IMR-90 (cell line): ENCODE data around the gene FBXO34. TPM values are rescaled to one million over a fixed set of nuclear protein-coding genes. Genes with fewer than 3 reads are reported as not detected.

Source experiments
- ATAC-seq: fragments of 200-7000 bp; cut with Tn5 transposase; 2 replicates; pipeline ENCODE4 v1.9.1; 2020; ENCODE audit warnings: low read depth, mild to moderate bottlenecking, moderate library complexity
- BruUV-seq: library from RNA; stranded (reverse); fragments of 400-500 nt; replicated peaks from 2 replicates; lab custom pipeline; 2021; lab: Mats Ljungman, UMichigan
- CTCF ChIA-PET: fragments of 300-600 bp; formaldehyde crosslinking; extraction: SDS; loops from one replicate; lab custom pipeline; 2021; ENCODE audit warnings: antibody characterized with exemption; lab: Yijun Ruan, JAX
- POLR2A ChIA-PET: fragments of 300-600 bp; sonication (Branson Sonifier 250); formaldehyde crosslinking; loops from one replicate; lab custom pipeline; 2022; ENCODE audit warnings: antibody characterized with exemption; ENCODE audit not compliant: unreplicated experiment; lab: Charles Lee
- DNase-seq: peaks from one replicate; pipeline ENCODE4 v3.0.0; 2013
- H2AFZ ChIP-seq: replicated peaks from 2 replicates; pipeline ENCODE3; 2013; ENCODE audit warnings: low read length, mild to moderate bottlenecking; ENCODE audit not compliant: poor library complexity
- H2AK5ac ChIP-seq: 2 replicates; pipeline ENCODE4 v1.6.1; 2013; ENCODE audit warnings: low read depth, low read length, inconsistent platforms
- H2AK9ac ChIP-seq: replicated peaks from 2 replicates; pipeline ENCODE3; 2013; ENCODE audit warnings: mild to moderate bottlenecking, low read depth, low read length, moderate library complexity; ENCODE audit not compliant: poor library complexity
- H2BK120ac ChIP-seq: 2 replicates; pipeline ENCODE4 v1.6.1; 2013; ENCODE audit warnings: low read depth, low read length, inconsistent platforms
- H2BK15ac ChIP-seq: 3 replicates; pipeline ENCODE4 v1.6.1; 2013; ENCODE audit warnings: low read depth, low read length, inconsistent platforms
- H2BK20ac ChIP-seq: 2 replicates; pipeline ENCODE4 v1.6.1; 2013; ENCODE audit warnings: low read depth, mild to moderate bottlenecking, inconsistent platforms, low read length, moderate library complexity
- H2BK5ac ChIP-seq: 2 replicates; pipeline ENCODE4 v1.6.1; 2013; ENCODE audit warnings: mild to moderate bottlenecking, low read depth, low read length, inconsistent platforms; ENCODE audit not compliant: poor library complexity, severe bottlenecking
- H3K14ac ChIP-seq: replicated peaks from 2 replicates; pipeline ENCODE4 v1.6.1; 2013; ENCODE audit warnings: low read depth, low read length, inconsistent platforms
- H3K18ac ChIP-seq: 2 replicates; pipeline ENCODE4 v1.6.1; 2013; ENCODE audit warnings: low read depth, low read length, control low read depth
- H3K23ac ChIP-seq: 2 replicates; pipeline ENCODE4 v1.6.1; 2013; ENCODE audit warnings: low read depth, low read length, inconsistent platforms
- H3K27ac ChIP-seq: 2 replicates; pipeline ENCODE4 v1.5.1; 2013; ENCODE audit warnings: mild to moderate bottlenecking, control low read depth, low read length; ENCODE audit not compliant: insufficient read depth
- H3K27me3 ChIP-seq: 2 replicates; pipeline ENCODE4 v1.6.1; 2013; ENCODE audit warnings: low read length; ENCODE audit not compliant: control insufficient read depth, insufficient read depth
- H3K36me3 ChIP-seq: 2 replicates; pipeline ENCODE4 v1.6.1; 2013; ENCODE audit warnings: low read length, mixed read lengths; ENCODE audit not compliant: control insufficient read depth, insufficient read depth
- H3K4ac ChIP-seq: 2 replicates; pipeline ENCODE4 v1.6.1; 2013; ENCODE audit warnings: low read depth, low read length, inconsistent platforms
- H3K4me1 ChIP-seq: 2 replicates; pipeline ENCODE4 v1.6.1; 2013; ENCODE audit warnings: low read length, mixed read lengths; ENCODE audit not compliant: control insufficient read depth, insufficient read depth
- H3K4me2 ChIP-seq: 2 replicates; pipeline ENCODE4 v1.6.1; 2013; ENCODE audit warnings: low read depth, mild to moderate bottlenecking, control low read depth, low read length, moderate library complexity
- H3K4me3 ChIP-seq: 2 replicates; pipeline ENCODE4 v1.5.1; 2013; ENCODE audit warnings: low read depth, mild to moderate bottlenecking, control low read depth, low read length, moderate library complexity; ENCODE audit not compliant: insufficient read depth
- H3K56ac ChIP-seq: 2 replicates; pipeline ENCODE4 v1.6.1; 2013; ENCODE audit warnings: low read length, inconsistent platforms; ENCODE audit not compliant: insufficient read depth; ENCODE audit errors: extremely low read depth
- H3K79me1 ChIP-seq, 2 experiments: 2 replicates each; pipeline ENCODE4 v1.6.1; 2013; ENCODE audit warnings: low read length in 2 of 2, inconsistent platforms in 1 of 2, low read depth in 1 of 2
- H3K9ac ChIP-seq: 2 replicates; pipeline ENCODE4 v1.6.1; 2013; ENCODE audit warnings: low read depth, low read length, control low read depth
- H3K9me1 ChIP-seq: 2 replicates; pipeline ENCODE4 v1.6.1; 2013; ENCODE audit warnings: low read length, inconsistent platforms; ENCODE audit not compliant: insufficient read depth
- H3K9me3 ChIP-seq: 2 replicates; pipeline ENCODE4 v1.6.1; 2013; ENCODE audit warnings: low read length; ENCODE audit not compliant: control insufficient read depth, insufficient read depth
- H4K20me1 ChIP-seq: 2 replicates; pipeline ENCODE4 v1.6.1; 2013; ENCODE audit warnings: low read length, inconsistent platforms; ENCODE audit not compliant: insufficient read depth
- H4K5ac ChIP-seq: 2 replicates; pipeline ENCODE4 v1.6.1; 2013; ENCODE audit warnings: mild to moderate bottlenecking, low read depth, low read length, control low read depth
- H4K8ac ChIP-seq, 2 experiments: 2 replicates each; pipeline ENCODE4 v1.6.1; 2013; ENCODE audit warnings: low read depth in 2 of 2, low read length in 2 of 2, control low read depth in 1 of 2, inconsistent platforms in 1 of 2
- H4K91ac ChIP-seq: 2 replicates; pipeline ENCODE4 v1.6.1; 2013; ENCODE audit warnings: low read depth, low read length, inconsistent platforms; ENCODE audit not compliant: insufficient read depth
- BHLHE40 ChIP-seq: fragments of 150-350 bp; IDR thresholded peaks from 2 replicates; pipeline ENCODE4 v1.6.1; 2016; ENCODE audit warnings: mild to moderate bottlenecking, low read depth, low read length
- CTCF ChIP-seq: conservative IDR thresholded peaks from 2 replicates; pipeline ENCODE4 v1.5.1; 2012; ENCODE audit warnings: mild to moderate bottlenecking, low read depth, low read length, improper control_type of control experiment
- WGBS, 2 experiments: methylation state at CpG; one replicate each; pipeline versions ENCODE4 v1.1.5 to v1.1.7; 2013; ENCODE audit warnings: missing lambda C conversion rate in 2 of 2; ENCODE audit not compliant: insufficient read length in 1 of 2; ENCODE audit errors: extremely low coverage in 2 of 2; 5-methylcytosine and 5-hydroxymethylcytosine counted together
- dilution Hi-C: fragments of 300-500 bp; cut with HindIII; formaldehyde crosslinking; loops from one replicate; pipeline ENCODE4 v1.14.3; 2018; ENCODE audit warnings: low sequenced_read_pairs; ENCODE audit not compliant: unreplicated experiment
- in situ Hi-C: fragments of 300-500 bp; cut with MboI; formaldehyde crosslinking; loops from 3 replicates; pipeline ENCODE4 v1.14.3; 2019; ENCODE audit warnings: low sequenced_read_pairs, inconsistent platforms, mixed read lengths
- intact Hi-C: fragments of 100-400 bp; cut with micrococcal nuclease; formaldehyde crosslinking; loops from 2 replicates; pipeline ENCODE4 v1.10.0; 2022
- polyA plus RNA-seq, 3 experiments: library from polyadenylated mRNA; depleted of rRNA; stranded (reverse); fragments of >200 nt; gene quantifications; 2 replicates each; pipeline ENCODE4 v1.2.3, GENCODE V29; 2012; ENCODE audit warnings: low replicate concordance in 1 of 3
- total RNA-seq: library from RNA; depleted of rRNA; stranded (reverse); fragments of >200 nt; gene quantifications from 2 replicates; pipeline ENCODE4 v1.2.3, GENCODE V29; 2012
- TF ChIP-seq, protein P1 (sequence below): fragments of 150-350 bp; IDR thresholded peaks from 2 replicates; pipeline ENCODE4 v1.6.1; 2016; ENCODE audit warnings: low read depth, mild to moderate bottlenecking, low read length, moderate library complexity, borderline replicate concordance

Gene FBXO34
- total and polyA plus RNA-seq, 2 of the 4 experiments (the other 2 are of a cell fraction): 15.4 to 35.1 TPM

- no peak overlapping the region for H4K91ac ChIP-seq
- H3K56ac ChIP-seq: no peak overlapping the region
- H4K8ac ChIP-seq: no peak overlapping the region
- H2AK9ac ChIP-seq: no peak overlapping the region
- no TSS peak for BruUV-seq
- H2BK15ac ChIP-seq: no peak overlapping the region
- H3K4me1 ChIP-seq: peaks cover 2% of the 10 kb centered on the region; the same call in 1 of the 2 replicates
- no peak overlapping the region for H3K4me3 ChIP-seq
- 100% methylated on average over 1 of the region's 2 CpGs; no CpG with 5 or more reads in 1 of the 2 experiments for WGBS, 2 experiments
- H3K23ac ChIP-seq: no peak overlapping the region
- CTCF ChIA-PET: no interaction called here
- H4K5ac ChIP-seq: no peak overlapping the region
- H3K27ac ChIP-seq: no peak overlapping the region
- no peak overlapping the region for H2BK120ac ChIP-seq
- no peak overlapping the region for H3K18ac ChIP-seq
- TF ChIP-seq CTCF: no peak
- TF ChIP-seq, protein P1, sequence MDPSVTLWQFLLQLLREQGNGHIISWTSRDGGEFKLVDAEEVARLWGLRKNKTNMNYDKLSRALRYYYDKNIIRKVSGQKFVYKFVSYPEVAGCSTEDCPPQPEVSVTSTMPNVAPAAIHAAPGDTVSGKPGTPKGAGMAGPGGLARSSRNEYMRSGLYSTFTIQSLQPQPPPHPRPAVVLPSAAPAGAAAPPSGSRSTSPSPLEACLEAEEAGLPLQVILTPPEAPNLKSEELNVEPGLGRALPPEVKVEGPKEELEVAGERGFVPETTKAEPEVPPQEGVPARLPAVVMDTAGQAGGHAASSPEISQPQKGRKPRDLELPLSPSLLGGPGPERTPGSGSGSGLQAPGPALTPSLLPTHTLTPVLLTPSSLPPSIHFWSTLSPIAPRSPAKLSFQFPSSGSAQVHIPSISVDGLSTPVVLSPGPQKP: no peak
- no peak for TF ChIP-seq BHLHE40
- no peaks in the 10 kb centered on the region for H3K27me3 ChIP-seq
- no peak overlapping the region for H2BK5ac ChIP-seq
- no peak overlapping the region for H3K9ac ChIP-seq
- dilution Hi-C loops: no loop called here
- H3K79me1 ChIP-seq: peaks cover 33 to 52% of the 10 kb centered on the region in 2 experiments
- H3K14ac ChIP-seq: no peak overlapping the region
- intact Hi-C loops: no loop called here
- H3K9me1 ChIP-seq: peaks cover 6% of the 10 kb centered on the region
- no peak overlapping the region for H2BK20ac ChIP-seq
- no peak overlapping the region for H3K4me2 ChIP-seq
- no peak overlapping the region for H3K4ac ChIP-seq
- H4K20me1 ChIP-seq: peaks cover 29% of the 10 kb centered on the region; the same call in 1 of the 2 replicates
- in situ Hi-C loops: no loop called here
- DNase-seq: no peak
- no peak for ATAC-seq
- POLR2A ChIA-PET: no interaction called here
- H3K9me3 ChIP-seq: no peaks in the 10 kb centered on the region
- no peak overlapping the region for H2AFZ ChIP-seq
- no peaks in the 10 kb centered on the region for H3K36me3 ChIP-seq
- H2AK5ac ChIP-seq: no peak overlapping the region
These were observed 53.6 kb downstream of the FBXO34 start for GRCh38 chr14:55324812-55325211.
